HEK293 (cell line): Measurements from ENCODE around the gene LAMTOR4.

ENCODE experiments used
- CTCF ChIA-PET: fragments of 350-600 bp; formaldehyde crosslinking; extraction: SDS; loops from one replicate; lab custom pipeline; 2021; ENCODE audit warnings: antibody characterized with exemption; lab: Yijun Ruan, JAX
- POLR2A ChIA-PET: fragments of 300-600 bp; formaldehyde crosslinking; extraction: SDS; loops from one replicate; lab custom pipeline; 2020; ENCODE audit warnings: antibody characterized with exemption, inconsistent platforms; lab: Yijun Ruan, JAX
- H3K27ac ChIP-seq: fragments of 200-500 bp; sonication (Bioruptor generic); 2 replicates; pipeline ENCODE4 v1.5.1; 2014; ENCODE audit warnings: low read depth, low read length, control low read depth, inconsistent platforms; ENCODE audit errors: extremely low read depth
- H3K36me3 ChIP-seq, 2 experiments: fragments of 200-500 bp in 1 of 2; sonication (Bioruptor generic) in 1 of 2; 1 replicate in 1 of 2; 2 replicates in 1 of 2; pipeline ENCODE4 v1.5.1; 2014 to 2017; ENCODE audit warnings: inconsistent platforms in 2 of 2, low read length in 2 of 2; ENCODE audit not compliant: control insufficient read depth in 2 of 2, insufficient read depth in 1 of 2
- H3K4me1 ChIP-seq: fragments of 200-500 bp; sonication (Bioruptor generic); 2 replicates; pipeline ENCODE4 v1.5.1; 2014; ENCODE audit warnings: mild to moderate bottlenecking, low read length, inconsistent platforms; ENCODE audit not compliant: control insufficient read depth, insufficient read depth
- H3K4me3 ChIP-seq: 2 replicates; pipeline ENCODE4 v1.5.1; 2011; ENCODE audit warnings: low read depth, mild to moderate bottlenecking, control low read depth, low read length, moderate library complexity
- H3K9me3 ChIP-seq: fragments of 200-500 bp; sonication (Bioruptor generic); 2 replicates; pipeline ENCODE4 v1.5.1; 2014; ENCODE audit warnings: low read depth, low read length, inconsistent platforms; ENCODE audit not compliant: control insufficient read depth, insufficient read depth
- HOXC10 ChIP-seq: sonication (generic); formaldehyde crosslinking; IDR thresholded peaks from 2 replicates; pipeline ENCODE4 v1.8.1; 2023; ENCODE audit warnings: mild to moderate bottlenecking, missing genetic modification reagents
- IKZF3 ChIP-seq: fragments of 450-650 bp; IDR thresholded peaks from 2 replicates; pipeline ENCODE4 v1.5.0; 2018; ENCODE audit warnings: missing biosample characterization, mild to moderate bottlenecking, missing genetic modification characterization, moderate library complexity
- KLF8 ChIP-seq: fragments of 450-650 bp; formaldehyde crosslinking; IDR thresholded peaks from 2 replicates; pipeline ENCODE4 v1.5.1; 2016; ENCODE audit warnings: missing biosample characterization, missing genetic modification characterization
- ZBTB48 ChIP-seq: fragments of 450-650 bp; formaldehyde crosslinking; IDR thresholded peaks from 2 replicates; pipeline ENCODE4 v1.5.1; 2016; ENCODE audit warnings: missing biosample characterization, missing genetic modification characterization
- ZBTB8A ChIP-seq: fragments of 450-650 bp; formaldehyde crosslinking; IDR thresholded peaks from 2 replicates; pipeline ENCODE4 v1.5.1; 2016; ENCODE audit warnings: missing biosample characterization, missing genetic modification characterization
- ZFP69B ChIP-seq: fragments of 450-650 bp; formaldehyde crosslinking; IDR thresholded peaks from 2 replicates; pipeline ENCODE4 v1.5.1; 2016; ENCODE audit warnings: missing biosample characterization, missing genetic modification characterization
- ZNF112 ChIP-seq: fragments of 450-650 bp; formaldehyde crosslinking; IDR thresholded peaks from 2 replicates; pipeline ENCODE4 v1.5.0; 2017; ENCODE audit warnings: missing biosample characterization, missing genetic modification characterization
- ZNF202 ChIP-seq: fragments of 450-650 bp; formaldehyde crosslinking; IDR thresholded peaks from 2 replicates; pipeline ENCODE4 v1.5.1; 2016; ENCODE audit warnings: missing biosample characterization, missing genetic modification characterization, borderline replicate concordance
- ZNF24 ChIP-seq: fragments of 450-650 bp; formaldehyde crosslinking; IDR thresholded peaks from 2 replicates; pipeline ENCODE4 v1.5.1; 2016; ENCODE audit warnings: missing biosample characterization, missing genetic modification characterization
- ZNF404 ChIP-seq: fragments of 450-650 bp; formaldehyde crosslinking; IDR thresholded peaks from 2 replicates; pipeline ENCODE4 v1.5.1; 2017; ENCODE audit warnings: missing biosample characterization, missing genetic modification characterization
- ZNF514 ChIP-seq: fragments of 450-650 bp; formaldehyde crosslinking; IDR thresholded peaks from 2 replicates; pipeline ENCODE4 v1.5.1; 2016; ENCODE audit warnings: missing biosample characterization, missing genetic modification characterization
- ZNF654 ChIP-seq: fragments of 450-650 bp; formaldehyde crosslinking; IDR thresholded peaks from 2 replicates; pipeline ENCODE4 v1.5.1; 2016; ENCODE audit warnings: low read depth, missing biosample characterization, missing genetic modification characterization
- ZNF792 ChIP-seq: fragments of 450-650 bp; formaldehyde crosslinking; IDR thresholded peaks from 2 replicates; pipeline ENCODE4 v1.5.1; 2016; ENCODE audit warnings: missing biosample characterization, missing genetic modification characterization
- TF ChIP-seq, protein P1 (sequence below): fragments of 450-650 bp; formaldehyde crosslinking; IDR thresholded peaks from 2 replicates; pipeline ENCODE4 v1.5.1; 2016; ENCODE audit warnings: missing biosample characterization, missing genetic modification characterization, low read depth
- TF ChIP-seq, protein P2 (sequence below): fragments of 450-650 bp; formaldehyde crosslinking; IDR thresholded peaks from 2 replicates; pipeline ENCODE4 v1.5.1; 2016; ENCODE audit warnings: missing biosample characterization, missing genetic modification characterization
- TF ChIP-seq, protein P3 (sequence below): fragments of 450-650 bp; formaldehyde crosslinking; IDR thresholded peaks from 2 replicates; pipeline ENCODE4 v1.5.1; 2016; ENCODE audit warnings: missing biosample characterization, missing genetic modification characterization
- TF ChIP-seq, protein P4 (sequence below): fragments of 450-650 bp; formaldehyde crosslinking; IDR thresholded peaks from 2 replicates; pipeline ENCODE4 v1.5.1; 2017; ENCODE audit warnings: missing biosample characterization, missing genetic modification characterization
- TF ChIP-seq, protein P5 (sequence below): sonication (generic); formaldehyde crosslinking; IDR thresholded peaks from 2 replicates; pipeline ENCODE4 v1.8.1; 2022; ENCODE audit warnings: mild to moderate bottlenecking, moderate library complexity, missing genetic modification reagents
- TF ChIP-seq, protein P6 (sequence below): fragments of 450-650 bp; formaldehyde crosslinking; conservative IDR thresholded peaks from 2 replicates; pipeline ENCODE4 v1.5.1; 2016; ENCODE audit warnings: low read depth, missing biosample characterization, missing genetic modification characterization

The LAMTOR4 gene

DNA sequence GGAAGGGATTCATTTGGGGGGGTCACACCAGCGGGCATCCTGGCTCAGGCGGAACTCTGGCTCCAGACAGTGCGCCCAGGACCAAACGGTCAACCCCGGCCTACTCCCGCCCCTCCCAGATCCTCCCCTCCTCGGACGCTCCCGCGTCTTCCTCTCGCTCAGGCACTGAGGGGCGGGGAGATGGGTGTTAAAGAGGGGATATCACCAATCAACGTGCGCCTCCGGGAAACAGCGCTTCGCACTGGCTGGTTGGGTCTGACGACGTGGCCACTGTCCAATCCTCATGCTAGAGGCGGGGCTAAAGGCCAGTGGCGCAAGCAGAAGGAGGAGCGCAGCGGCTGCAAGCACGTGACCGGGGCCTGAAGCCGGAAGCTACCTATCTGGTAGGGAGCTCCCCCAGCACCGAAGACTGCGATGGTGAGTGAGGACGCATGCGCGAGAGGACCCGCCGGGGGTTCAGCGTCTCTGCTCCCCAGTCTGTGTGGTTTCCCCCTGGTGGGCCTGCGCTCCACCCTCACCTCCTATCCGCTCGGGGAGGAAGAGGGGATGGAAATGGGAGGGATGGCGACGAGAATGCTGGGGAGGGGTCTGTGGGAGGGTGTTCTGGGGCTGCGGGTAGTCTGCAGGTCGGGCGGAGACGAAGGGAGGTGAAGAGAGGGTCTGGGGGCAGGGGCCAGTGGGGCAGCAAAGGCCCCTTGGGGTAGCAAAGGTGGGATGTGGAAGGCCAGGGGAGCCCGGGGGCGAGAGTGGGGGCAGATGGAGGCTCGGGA lies at the start of gene LAMTOR4 (continued):
- TF ChIP-seq, protein P1, sequence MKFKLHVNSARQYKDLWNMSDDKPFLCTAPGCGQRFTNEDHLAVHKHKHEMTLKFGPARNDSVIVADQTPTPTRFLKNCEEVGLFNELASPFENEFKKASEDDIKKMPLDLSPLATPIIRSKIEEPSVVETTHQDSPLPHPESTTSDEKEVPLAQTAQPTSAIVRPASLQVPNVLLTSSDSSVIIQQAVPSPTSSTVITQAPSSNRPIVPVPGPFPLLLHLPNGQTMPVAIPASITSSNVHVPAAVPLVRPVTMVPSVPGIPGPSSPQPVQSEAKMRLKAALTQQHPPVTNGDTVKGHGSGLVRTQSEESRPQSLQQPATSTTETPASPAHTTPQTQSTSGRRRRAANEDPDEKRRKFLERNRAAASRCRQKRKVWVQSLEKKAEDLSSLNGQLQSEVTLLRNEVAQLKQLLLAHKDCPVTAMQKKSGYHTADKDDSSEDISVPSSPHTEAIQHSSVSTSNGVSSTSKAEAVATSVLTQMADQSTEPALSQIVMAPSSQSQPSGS: no peak
- TF ChIP-seq ZBTB48 (tag by site-specific recombination) (peak; percentile 91), IKZF3 (tag by site-specific recombination) (peak; percentile 86), KLF8 (tag by site-specific recombination) (peak; percentile 51)
- TF ChIP-seq, protein P2, sequence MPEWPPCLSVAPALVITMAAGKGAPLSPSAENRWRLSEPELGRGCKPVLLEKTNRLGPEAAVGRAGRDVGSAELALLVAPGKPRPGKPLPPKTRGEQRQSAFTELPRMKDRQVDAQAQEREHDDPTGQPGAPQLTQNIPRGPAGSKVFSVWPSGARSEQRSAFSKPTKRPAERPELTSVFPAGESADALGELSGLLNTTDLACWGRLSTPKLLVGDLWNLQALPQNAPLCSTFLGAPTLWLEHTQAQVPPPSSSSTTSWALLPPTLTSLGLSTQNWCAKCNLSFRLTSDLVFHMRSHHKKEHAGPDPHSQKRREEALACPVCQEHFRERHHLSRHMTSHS (tag by site-specific recombination): no peak
- TF ChIP-seq, protein P3, sequence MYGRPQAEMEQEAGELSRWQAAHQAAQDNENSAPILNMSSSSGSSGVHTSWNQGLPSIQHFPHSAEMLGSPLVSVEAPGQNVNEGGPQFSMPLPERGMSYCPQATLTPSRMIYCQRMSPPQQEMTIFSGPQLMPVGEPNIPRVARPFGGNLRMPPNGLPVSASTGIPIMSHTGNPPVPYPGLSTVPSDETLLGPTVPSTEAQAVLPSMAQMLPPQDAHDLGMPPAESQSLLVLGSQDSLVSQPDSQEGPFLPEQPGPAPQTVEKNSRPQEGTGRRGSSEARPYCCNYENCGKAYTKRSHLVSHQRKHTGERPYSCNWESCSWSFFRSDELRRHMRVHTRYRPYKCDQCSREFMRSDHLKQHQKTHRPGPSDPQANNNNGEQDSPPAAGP (tag by site-specific recombination): peak; percentile 80

DNA sequence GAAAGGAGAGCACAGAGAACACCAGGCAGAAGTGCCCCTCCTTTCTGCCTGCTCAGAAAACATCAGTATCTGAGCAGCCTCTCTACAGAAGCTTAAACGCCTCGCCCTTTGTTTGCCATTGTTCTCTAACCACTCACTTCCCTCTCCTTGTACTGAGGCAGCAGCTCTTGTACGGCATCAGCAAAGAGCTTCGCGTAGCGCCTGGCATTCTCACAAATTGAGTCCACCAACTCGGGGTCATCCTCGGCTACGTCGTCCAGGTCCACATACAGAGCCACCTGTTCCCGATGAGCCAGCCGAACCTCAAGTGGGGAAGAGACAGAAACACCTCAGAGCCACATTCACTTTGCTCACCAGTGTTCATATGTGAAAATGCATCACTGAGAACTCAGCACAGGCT lies 49.3 kb upstream of the LAMTOR4 start:
- no peak for TF ChIP-seq KLF8 (tag by site-specific recombination)
- no peak for TF ChIP-seq ZFP69B (tag by site-specific recombination)
- TF ChIP-seq ZBTB8A: no peak
- TF ChIP-seq ZNF202 (tag by site-specific recombination): no peak
- TF ChIP-seq ZNF514 (tag by site-specific recombination): no peak
- TF ChIP-seq, protein P4, sequence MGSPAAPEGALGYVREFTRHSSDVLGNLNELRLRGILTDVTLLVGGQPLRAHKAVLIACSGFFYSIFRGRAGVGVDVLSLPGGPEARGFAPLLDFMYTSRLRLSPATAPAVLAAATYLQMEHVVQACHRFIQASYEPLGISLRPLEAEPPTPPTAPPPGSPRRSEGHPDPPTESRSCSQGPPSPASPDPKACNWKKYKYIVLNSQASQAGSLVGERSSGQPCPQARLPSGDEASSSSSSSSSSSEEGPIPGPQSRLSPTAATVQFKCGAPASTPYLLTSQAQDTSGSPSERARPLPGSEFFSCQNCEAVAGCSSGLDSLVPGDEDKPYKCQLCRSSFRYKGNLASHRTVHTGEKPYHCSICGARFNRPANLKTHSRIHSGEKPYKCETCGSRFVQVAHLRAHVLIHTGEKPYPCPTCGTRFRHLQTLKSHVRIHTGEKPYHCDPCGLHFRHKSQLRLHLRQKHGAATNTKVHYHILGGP (tag by site-specific recombination): no peak
- TF ChIP-seq ZNF24 (tag by site-specific recombination): no peak
- TF ChIP-seq HOXC10: no peak
- no peak for TF ChIP-seq ZNF404 (tag by site-specific recombination)
- TF ChIP-seq, protein P5, sequence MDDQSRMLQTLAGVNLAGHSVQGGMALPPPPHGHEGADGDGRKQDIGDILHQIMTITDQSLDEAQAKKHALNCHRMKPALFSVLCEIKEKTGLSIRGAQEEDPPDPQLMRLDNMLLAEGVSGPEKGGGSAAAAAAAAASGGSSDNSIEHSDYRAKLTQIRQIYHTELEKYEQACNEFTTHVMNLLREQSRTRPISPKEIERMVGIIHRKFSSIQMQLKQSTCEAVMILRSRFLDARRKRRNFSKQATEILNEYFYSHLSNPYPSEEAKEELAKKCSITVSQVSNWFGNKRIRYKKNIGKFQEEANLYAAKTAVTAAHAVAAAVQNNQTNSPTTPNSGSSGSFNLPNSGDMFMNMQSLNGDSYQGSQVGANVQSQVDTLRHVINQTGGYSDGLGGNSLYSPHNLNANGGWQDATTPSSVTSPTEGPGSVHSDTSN: no peak
- TF ChIP-seq ZNF654: no peak
- TF ChIP-seq, protein P6, sequence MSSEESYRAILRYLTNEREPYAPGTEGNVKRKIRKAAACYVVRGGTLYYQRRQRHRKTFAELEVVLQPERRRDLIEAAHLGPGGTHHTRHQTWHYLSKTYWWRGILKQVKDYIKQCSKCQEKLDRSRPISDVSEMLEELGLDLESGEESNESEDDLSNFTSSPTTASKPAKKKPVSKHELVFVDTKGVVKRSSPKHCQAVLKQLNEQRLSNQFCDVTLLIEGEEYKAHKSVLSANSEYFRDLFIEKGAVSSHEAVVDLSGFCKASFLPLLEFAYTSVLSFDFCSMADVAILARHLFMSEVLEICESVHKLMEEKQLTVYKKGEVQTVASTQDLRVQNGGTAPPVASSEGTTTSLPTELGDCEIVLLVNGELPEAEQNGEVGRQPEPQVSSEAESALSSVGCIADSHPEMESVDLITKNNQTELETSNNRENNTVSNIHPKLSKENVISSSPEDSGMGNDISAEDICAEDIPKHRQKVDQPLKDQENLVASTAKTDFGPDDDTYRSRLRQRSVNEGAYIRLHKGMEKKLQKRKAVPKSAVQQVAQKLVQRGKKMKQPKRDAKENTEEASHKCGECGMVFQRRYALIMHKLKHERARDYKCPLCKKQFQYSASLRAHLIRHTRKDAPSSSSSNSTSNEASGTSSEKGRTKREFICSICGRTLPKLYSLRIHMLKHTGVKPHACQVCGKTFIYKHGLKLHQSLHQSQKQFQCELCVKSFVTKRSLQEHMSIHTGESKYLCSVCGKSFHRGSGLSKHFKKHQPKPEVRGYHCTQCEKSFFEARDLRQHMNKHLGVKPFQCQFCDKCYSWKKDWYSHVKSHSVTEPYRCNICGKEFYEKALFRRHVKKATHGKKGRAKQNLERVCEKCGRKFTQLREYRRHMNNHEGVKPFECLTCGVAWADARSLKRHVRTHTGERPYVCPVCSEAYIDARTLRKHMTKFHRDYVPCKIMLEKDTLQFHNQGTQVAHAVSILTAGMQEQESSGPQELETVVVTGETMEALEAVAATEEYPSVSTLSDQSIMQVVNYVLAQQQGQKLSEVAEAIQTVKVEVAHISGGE (tag by site-specific recombination): no peak
- TF ChIP-seq ZNF112 (tag by site-specific recombination): no peak
- TF ChIP-seq ZNF792: no peak
- Histone ChIP-seq H3K36me3 (peaks cover 59 to 68% of the 10 kb centered on the region in 2 experiments), H3K9me3 (no peaks in the 10 kb centered on the region), H3K27ac (peak overlapping the region; percentile 99; the same call in 1 of the 2 replicates), H3K4me3 (peak overlapping the region; percentile 95), H3K4me1 (no peaks in the 10 kb centered on the region)
- CTCF ChIA-PET: no interaction called here
- POLR2A ChIA-PET: interaction anchor here (4.4 kb wide), 1 partner anchor 10 kb away, joined by 115 read pairs; the partner anchor contains the start of gene COPS6
